ENCODE measurements around the gene NDUFA7. TPM values are rescaled to one million over a fixed set of nuclear protein-coding genes. Genes with fewer than 3 reads are reported as not detected.

Gene NDUFA7
- total and polyA plus RNA-seq, 2 of the 13 experiments (the other 11 are each of a cell fraction or from before 2014, with no cell fraction given) = 64.5 to 71.5 TPM

GRCh38 chr19:8340341-8341096 lies 19.3 kb upstream of the NDUFA7 start (continued):
- TF ChIP-seq, protein P1, sequence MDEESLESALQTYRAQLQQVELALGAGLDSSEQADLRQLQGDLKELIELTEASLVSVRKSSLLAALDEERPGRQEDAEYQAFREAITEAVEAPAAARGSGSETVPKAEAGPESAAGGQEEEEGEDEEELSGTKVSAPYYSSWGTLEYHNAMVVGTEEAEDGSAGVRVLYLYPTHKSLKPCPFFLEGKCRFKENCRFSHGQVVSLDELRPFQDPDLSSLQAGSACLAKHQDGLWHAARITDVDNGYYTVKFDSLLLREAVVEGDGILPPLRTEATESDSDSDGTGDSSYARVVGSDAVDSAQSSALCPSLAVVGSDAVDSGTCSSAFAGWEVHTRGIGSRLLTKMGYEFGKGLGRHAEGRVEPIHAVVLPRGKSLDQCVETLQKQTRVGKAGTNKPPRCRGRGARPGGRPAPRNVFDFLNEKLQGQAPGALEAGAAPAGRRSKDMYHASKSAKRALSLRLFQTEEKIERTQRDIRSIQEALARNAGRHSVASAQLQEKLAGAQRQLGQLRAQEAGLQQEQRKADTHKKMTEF (CRISPR knock-in tag; IDR thresholded peaks at IDR 0.05) = no peak
- TF ChIP-seq ZNF577 (CRISPR knock-in tag; IDR thresholded peaks at IDR 0.05; ENCODE audit: borderline replicate concordance, low read depth) (no peak), PBX2 (CRISPR knock-in tag; IDR thresholded peaks at IDR 0.05) (no peak), SRSF1 (optimal IDR thresholded peaks at IDR 0.05; ENCODE audit: low read depth, low read length) (no peak), UBTF (CRISPR knock-in tag; IDR thresholded peaks at IDR 0.05) (peak; percentile 30; the same call in 1 of the 2 replicates)
- TF ChIP-seq, protein P2, sequence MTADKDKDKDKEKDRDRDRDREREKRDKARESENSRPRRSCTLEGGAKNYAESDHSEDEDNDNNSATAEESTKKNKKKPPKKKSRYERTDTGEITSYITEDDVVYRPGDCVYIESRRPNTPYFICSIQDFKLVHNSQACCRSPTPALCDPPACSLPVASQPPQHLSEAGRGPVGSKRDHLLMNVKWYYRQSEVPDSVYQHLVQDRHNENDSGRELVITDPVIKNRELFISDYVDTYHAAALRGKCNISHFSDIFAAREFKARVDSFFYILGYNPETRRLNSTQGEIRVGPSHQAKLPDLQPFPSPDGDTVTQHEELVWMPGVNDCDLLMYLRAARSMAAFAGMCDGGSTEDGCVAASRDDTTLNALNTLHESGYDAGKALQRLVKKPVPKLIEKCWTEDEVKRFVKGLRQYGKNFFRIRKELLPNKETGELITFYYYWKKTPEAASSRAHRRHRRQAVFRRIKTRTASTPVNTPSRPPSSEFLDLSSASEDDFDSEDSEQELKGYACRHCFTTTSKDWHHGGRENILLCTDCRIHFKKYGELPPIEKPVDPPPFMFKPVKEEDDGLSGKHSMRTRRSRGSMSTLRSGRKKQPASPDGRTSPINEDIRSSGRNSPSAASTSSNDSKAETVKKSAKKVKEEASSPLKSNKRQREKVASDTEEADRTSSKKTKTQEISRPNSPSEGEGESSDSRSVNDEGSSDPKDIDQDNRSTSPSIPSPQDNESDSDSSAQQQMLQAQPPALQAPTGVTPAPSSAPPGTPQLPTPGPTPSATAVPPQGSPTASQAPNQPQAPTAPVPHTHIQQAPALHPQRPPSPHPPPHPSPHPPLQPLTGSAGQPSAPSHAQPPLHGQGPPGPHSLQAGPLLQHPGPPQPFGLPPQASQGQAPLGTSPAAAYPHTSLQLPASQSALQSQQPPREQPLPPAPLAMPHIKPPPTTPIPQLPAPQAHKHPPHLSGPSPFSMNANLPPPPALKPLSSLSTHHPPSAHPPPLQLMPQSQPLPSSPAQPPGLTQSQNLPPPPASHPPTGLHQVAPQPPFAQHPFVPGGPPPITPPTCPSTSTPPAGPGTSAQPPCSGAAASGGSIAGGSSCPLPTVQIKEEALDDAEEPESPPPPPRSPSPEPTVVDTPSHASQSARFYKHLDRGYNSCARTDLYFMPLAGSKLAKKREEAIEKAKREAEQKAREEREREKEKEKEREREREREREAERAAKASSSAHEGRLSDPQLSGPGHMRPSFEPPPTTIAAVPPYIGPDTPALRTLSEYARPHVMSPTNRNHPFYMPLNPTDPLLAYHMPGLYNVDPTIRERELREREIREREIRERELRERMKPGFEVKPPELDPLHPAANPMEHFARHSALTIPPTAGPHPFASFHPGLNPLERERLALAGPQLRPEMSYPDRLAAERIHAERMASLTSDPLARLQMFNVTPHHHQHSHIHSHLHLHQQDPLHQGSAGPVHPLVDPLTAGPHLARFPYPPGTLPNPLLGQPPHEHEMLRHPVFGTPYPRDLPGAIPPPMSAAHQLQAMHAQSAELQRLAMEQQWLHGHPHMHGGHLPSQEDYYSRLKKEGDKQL (CRISPR knock-in tag; IDR thresholded peaks at IDR 0.05; ENCODE audit: low read depth) = no peak
- TF ChIP-seq, protein P3, sequence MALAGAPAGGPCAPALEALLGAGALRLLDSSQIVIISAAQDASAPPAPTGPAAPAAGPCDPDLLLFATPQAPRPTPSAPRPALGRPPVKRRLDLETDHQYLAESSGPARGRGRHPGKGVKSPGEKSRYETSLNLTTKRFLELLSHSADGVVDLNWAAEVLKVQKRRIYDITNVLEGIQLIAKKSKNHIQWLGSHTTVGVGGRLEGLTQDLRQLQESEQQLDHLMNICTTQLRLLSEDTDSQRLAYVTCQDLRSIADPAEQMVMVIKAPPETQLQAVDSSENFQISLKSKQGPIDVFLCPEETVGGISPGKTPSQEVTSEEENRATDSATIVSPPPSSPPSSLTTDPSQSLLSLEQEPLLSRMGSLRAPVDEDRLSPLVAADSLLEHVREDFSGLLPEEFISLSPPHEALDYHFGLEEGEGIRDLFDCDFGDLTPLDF (CRISPR knock-in tag; IDR thresholded peaks at IDR 0.05) = no peak
- TF ChIP-seq, protein P4, sequence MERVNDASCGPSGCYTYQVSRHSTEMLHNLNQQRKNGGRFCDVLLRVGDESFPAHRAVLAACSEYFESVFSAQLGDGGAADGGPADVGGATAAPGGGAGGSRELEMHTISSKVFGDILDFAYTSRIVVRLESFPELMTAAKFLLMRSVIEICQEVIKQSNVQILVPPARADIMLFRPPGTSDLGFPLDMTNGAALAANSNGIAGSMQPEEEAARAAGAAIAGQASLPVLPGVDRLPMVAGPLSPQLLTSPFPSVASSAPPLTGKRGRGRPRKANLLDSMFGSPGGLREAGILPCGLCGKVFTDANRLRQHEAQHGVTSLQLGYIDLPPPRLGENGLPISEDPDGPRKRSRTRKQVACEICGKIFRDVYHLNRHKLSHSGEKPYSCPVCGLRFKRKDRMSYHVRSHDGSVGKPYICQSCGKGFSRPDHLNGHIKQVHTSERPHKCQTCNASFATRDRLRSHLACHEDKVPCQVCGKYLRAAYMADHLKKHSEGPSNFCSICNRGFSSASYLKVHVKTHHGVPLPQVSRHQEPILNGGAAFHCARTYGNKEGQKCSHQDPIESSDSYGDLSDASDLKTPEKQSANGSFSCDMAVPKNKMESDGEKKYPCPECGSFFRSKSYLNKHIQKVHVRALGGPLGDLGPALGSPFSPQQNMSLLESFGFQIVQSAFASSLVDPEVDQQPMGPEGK (CRISPR knock-in tag; IDR thresholded peaks at IDR 0.05) = peak; percentile 57
- TF ChIP-seq, protein P5, sequence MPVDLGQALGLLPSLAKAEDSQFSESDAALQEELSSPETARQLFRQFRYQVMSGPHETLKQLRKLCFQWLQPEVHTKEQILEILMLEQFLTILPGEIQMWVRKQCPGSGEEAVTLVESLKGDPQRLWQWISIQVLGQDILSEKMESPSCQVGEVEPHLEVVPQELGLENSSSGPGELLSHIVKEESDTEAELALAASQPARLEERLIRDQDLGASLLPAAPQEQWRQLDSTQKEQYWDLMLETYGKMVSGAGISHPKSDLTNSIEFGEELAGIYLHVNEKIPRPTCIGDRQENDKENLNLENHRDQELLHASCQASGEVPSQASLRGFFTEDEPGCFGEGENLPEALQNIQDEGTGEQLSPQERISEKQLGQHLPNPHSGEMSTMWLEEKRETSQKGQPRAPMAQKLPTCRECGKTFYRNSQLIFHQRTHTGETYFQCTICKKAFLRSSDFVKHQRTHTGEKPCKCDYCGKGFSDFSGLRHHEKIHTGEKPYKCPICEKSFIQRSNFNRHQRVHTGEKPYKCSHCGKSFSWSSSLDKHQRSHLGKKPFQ (CRISPR knock-in tag; IDR thresholded peaks at IDR 0.05; ENCODE audit: insufficient replicate concordance) = no peak

All from HepG2 (cell line).